Suprapubic skin (tissue), 4 donors: Measurements from ENCODE around the gene NADK2. TPM values are rescaled to one million over a fixed set of nuclear protein-coding genes. Genes with fewer than 3 reads are reported as not detected.

Experiments used
- DNase-seq, 2 donors: peaks; one replicate each; pipeline ENCODE4 v3.0.0-alpha.2; 2019; ENCODE audit warnings: low spot score in 2 of 2
- H3K27ac ChIP-seq: fragments of 200-600 bp; sonication (generic); one replicate; pipeline ENCODE4 v1.5.1; 2019
- H3K27me3 ChIP-seq: fragments of 200-600 bp; sonication (generic); one replicate; pipeline ENCODE4 v1.5.1; 2019
- H3K36me3 ChIP-seq: fragments of 200-600 bp; sonication (generic); one replicate; pipeline ENCODE4 v1.5.1; 2019
- H3K4me1 ChIP-seq: fragments of 200-600 bp; sonication (generic); one replicate; pipeline ENCODE4 v1.5.1; 2019
- H3K4me3 ChIP-seq: fragments of 200-600 bp; sonication (generic); one replicate; pipeline ENCODE4 v1.5.1; 2019; ENCODE audit warnings: mild to moderate bottlenecking
- H3K9me3 ChIP-seq: fragments of 200-600 bp; sonication (generic); one replicate; pipeline ENCODE4 v1.5.1; 2019
- CTCF ChIP-seq, 2 donors: fragments of 200-600 bp in 1 of 2; fragments of 450-650 bp in 1 of 2; sonication (generic) in 1 of 2; IDR thresholded peaks; one replicate each; pipeline ENCODE4 v1.5.1; 2016 to 2019; ENCODE audit warnings: antibody characterized with exemption in 2 of 2, mild to moderate bottlenecking in 1 of 2, moderate library complexity in 1 of 2
- EP300 ChIP-seq: sonication (generic); formaldehyde crosslinking; IDR thresholded peaks from one replicate; pipeline ENCODE4 v1.6.1; 2017; ENCODE audit warnings: antibody characterized with exemption
- POLR2A ChIP-seq, 2 donors: fragments of 450-650 bp; IDR thresholded peaks; one replicate each; pipeline ENCODE4 v1.6.1; 2017; ENCODE audit warnings: antibody characterized with exemption in 2 of 2, mild to moderate bottlenecking in 2 of 2, moderate library complexity in 2 of 2
- POLR2AphosphoS5 ChIP-seq, 3 donors: sonication (generic); formaldehyde crosslinking; IDR thresholded peaks; one replicate each; pipeline ENCODE4 v1.6.1; 2017; ENCODE audit warnings: antibody characterized with exemption in 3 of 3
- WGBS: methylation state at CpG from one replicate; pipeline ENCODE4 v1.1.5; 2018; 5-methylcytosine and 5-hydroxymethylcytosine counted together
- total RNA-seq, 4 donors: library from RNA; depleted of rRNA; stranded (reverse); fragments of >200 nt; gene quantifications; one replicate each; pipeline ENCODE4 v1.1.0, GENCODE V29; 2016

Gene NADK2
- total RNA-seq, 4 donors from 2014 or later, result 12.3 to 18.4 (median 15.7) TPM

GRCh38 chr5:36150676-36151433 is 90.9 kb downstream of the NADK2 start:
- H3K27me3 ChIP-seq, result no peaks in the 10 kb centered on the region
- peaks cover 4% of the 10 kb centered on the region for H3K36me3 ChIP-seq
- H3K4me1 ChIP-seq, result peaks cover 35% of the 10 kb centered on the region
- H3K4me3 ChIP-seq, result peak overlapping the region; percentile 96
- TF ChIP-seq POLR2A (IDR thresholded peaks at IDR 0.05), result no peak
- H3K9me3 ChIP-seq, result no peaks in the 10 kb centered on the region
- H3K27ac ChIP-seq, result peak overlapping the region; percentile 85
- WGBS, result 2% methylated on average over 23 of the region's 23 CpGs
- DNase-seq, result no peak

GRCh38 chr5:36147681-36148080 is 94.0 kb downstream of the NADK2 start:
- Histone ChIP-seq H3K36me3 (no peaks in the 10 kb centered on the region), H3K9me3 (no peaks in the 10 kb centered on the region), H3K27me3 (no peaks in the 10 kb centered on the region), H3K4me1 (peaks cover 19% of the 10 kb centered on the region), H3K4me3 (no peak overlapping the region), H3K27ac (no peak overlapping the region)
- WGBS, result 87% methylated on average over 2 of the region's 2 CpGs
- DNase-seq, result no peak
- TF ChIP-seq POLR2AphosphoS5 (IDR thresholded peaks at IDR 0.05), result no peak
- TF ChIP-seq POLR2A (IDR thresholded peaks at IDR 0.05), result no peak
- no peak for TF ChIP-seq EP300
- no peak for TF ChIP-seq CTCF (IDR thresholded peaks at IDR 0.05)

- H3K4me3 ChIP-seq, result no peak overlapping the region
- no peak for DNase-seq
- WGBS, result 76% methylated on average over 3 of the region's 3 CpGs
- H3K36me3 ChIP-seq, result no peaks in the 10 kb centered on the region
- H3K9me3 ChIP-seq, result no peaks in the 10 kb centered on the region
- H3K27me3 ChIP-seq, result no peaks in the 10 kb centered on the region
- TF ChIP-seq EP300, result no peak
- no peak for TF ChIP-seq POLR2AphosphoS5 (IDR thresholded peaks at IDR 0.05)
- no peak for TF ChIP-seq POLR2A (IDR thresholded peaks at IDR 0.05)
- no peak for TF ChIP-seq CTCF (IDR thresholded peaks at IDR 0.05)
- no peak overlapping the region for H3K27ac ChIP-seq
- peaks cover 14% of the 10 kb centered on the region for H3K4me1 ChIP-seq
These were observed 95.3 kb downstream of the NADK2 start for GRCh38 chr5:36146390-36146789.

DNA sequence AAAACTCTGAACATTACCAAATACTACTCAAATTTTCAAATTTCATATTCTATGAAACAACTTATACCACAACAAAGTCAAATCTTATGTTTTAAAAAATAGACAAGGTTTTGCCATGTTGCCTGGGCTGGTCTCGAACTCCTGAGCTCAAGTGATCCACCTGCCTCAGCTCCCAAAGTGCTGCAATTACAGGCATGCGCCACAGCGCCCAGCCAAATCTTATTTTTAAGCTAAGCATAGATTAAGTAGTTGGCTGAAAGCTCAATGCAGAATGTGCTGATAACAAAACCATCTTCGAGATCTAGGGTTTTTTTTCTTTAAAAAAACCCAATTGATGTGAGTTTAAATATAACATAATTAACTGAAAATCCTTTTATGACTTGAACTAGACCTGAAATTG is 96.4 kb downstream of the NADK2 start:
- H3K9me3 ChIP-seq, result no peaks in the 10 kb centered on the region
- H3K36me3 ChIP-seq, result peaks cover 10% of the 10 kb centered on the region
- DNase-seq, result no peak
- WGBS, result 85% methylated on average over 4 of the region's 4 CpGs
- H3K27me3 ChIP-seq, result no peaks in the 10 kb centered on the region
- TF ChIP-seq EP300, result no peak
- TF ChIP-seq CTCF (IDR thresholded peaks at IDR 0.05), result no peak
- no peak for TF ChIP-seq POLR2AphosphoS5 (IDR thresholded peaks at IDR 0.05)
- no peak for TF ChIP-seq POLR2A (IDR thresholded peaks at IDR 0.05)
- H3K4me1 ChIP-seq, result peaks cover 7% of the 10 kb centered on the region
- H3K4me3 ChIP-seq, result no peak overlapping the region
- H3K27ac ChIP-seq, result no peak overlapping the region

Other genes with a start within 250 kb of the NADK2 start
- gene UGT3A2, start 175.0 kb downstream of the NADK2 start, total RNA-seq, result 10 to 100 TPM in 1 of 4 donors, 1 to 10 TPM in 2, not detected in 1; 5.7 to 17.8 (median 7.8) TPM
- gene LMBRD2, start 90.0 kb downstream of the NADK2 start, total RNA-seq, result 10 to 100 TPM in 3 of 4 donors, 1 to 10 TPM in 1; 9.5 to 17.1 (median 11.1) TPM
- gene SKP2, start 89.8 kb downstream of the NADK2 start, total RNA-seq, result 10 to 100 TPM; 10.7 to 20.8 (median 13.5) TPM
- gene RANBP3L, start 60.0 kb upstream of the NADK2 start, total RNA-seq, result 1 to 10 TPM in 3 of 4 donors, under 1 TPM in 1; 0.95 to 2.8 (median 1.5) TPM